ENCODE results near the gene TRMT11. TPM values are rescaled to one million over a fixed set of nuclear protein-coding genes. Genes with fewer than 3 reads are reported as not detected.

The TRMT11 gene
- total and polyA plus RNA-seq, 2 of the 8 experiments (the other 6 are each of a cell fraction or from before 2014, with no cell fraction given): 19.7 to 32.4 TPM

DNA sequence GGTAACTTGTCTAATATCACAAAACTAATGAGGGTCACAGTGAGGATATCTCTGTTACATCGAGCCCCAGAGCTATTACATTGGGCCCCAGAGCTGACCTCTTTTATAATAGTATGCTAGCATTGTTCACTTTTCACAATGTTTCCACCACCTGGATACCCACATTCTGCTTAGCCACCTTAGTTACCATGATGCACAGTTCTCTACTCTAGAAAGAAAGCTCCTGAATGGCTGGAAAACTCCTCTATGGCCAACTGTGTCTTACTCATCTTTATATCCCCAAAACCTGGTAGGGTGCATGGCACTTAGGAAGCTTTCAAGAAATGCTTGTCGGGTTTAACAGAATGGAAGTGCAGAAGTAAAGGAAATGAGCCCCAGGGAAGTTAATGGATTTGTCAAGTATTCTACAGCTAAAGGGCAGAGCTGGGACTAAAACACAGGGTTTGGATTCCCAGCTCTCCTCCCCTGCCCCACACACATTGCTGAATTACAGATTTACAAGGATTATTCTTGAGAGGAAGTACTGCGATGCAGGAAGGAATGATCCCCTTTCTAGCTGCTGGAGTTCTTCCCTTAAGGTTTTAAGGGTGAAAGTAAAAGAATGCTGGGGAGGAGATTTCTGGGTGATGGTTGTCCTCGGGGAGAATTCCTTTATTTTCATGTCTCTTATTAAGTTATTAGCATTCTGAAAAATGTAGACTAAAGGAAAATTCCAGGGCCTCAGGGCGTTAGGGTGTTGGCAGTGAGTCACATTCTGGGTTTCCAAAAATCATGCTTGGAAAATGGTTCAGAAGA is 45.9 kb upstream of the TRMT11 start:
- no peak overlapping the region for H2BK15ac ChIP-seq (ENCODE audit: low read length)
- H2BK120ac ChIP-seq (replicated peaks; ENCODE audit: low read depth, low read length): no peak overlapping the region
- FAIRE-seq: no peak
- no peak overlapping the region for H3K56ac ChIP-seq (replicated peaks; ENCODE audit: insufficient read length, low read depth, low read length)
- H3K23ac ChIP-seq (ENCODE audit: insufficient read length): no peak overlapping the region
- H3K79me2 ChIP-seq (ENCODE audit: control insufficient read depth in 1 of 2, insufficient read depth in 2 of 2, low read length in 2 of 2): no peaks in the 10 kb centered on the region
- no peak overlapping the region for H3K14ac ChIP-seq (ENCODE audit: insufficient read length)
- H4K91ac ChIP-seq (replicated peaks; ENCODE audit: insufficient read length, low read length): no peak overlapping the region
- H4K8ac ChIP-seq (ENCODE audit: extremely low read depth, insufficient read depth, low read length): no peak overlapping the region
- no peak overlapping the region for H3K27ac ChIP-seq (ENCODE audit: low read depth, low read length)
- H3K9ac ChIP-seq (replicated peaks in 1 of 4; ENCODE audit: extremely low read depth in 1 of 4, low read depth in 3 of 4, low read length in 3 of 4): no peak overlapping the region
- H3K18ac ChIP-seq (ENCODE audit: extremely low read depth, low read length): no peak overlapping the region
- no peak overlapping the region for H3K4ac ChIP-seq (replicated peaks; ENCODE audit: insufficient read length, low read depth, low read length)
- H4K5ac ChIP-seq (ENCODE audit: insufficient read length, low read depth, low read length): no peak overlapping the region
- no peaks in the 10 kb centered on the region for H3K79me1 ChIP-seq (ENCODE audit: low read depth, low read length)
- CTCF ChIA-PET (ENCODE audit: partially characterized antibody): interaction anchor here (0.7 to 3.7 kb wide), 10 partner anchors 11 to 82 kb away, joined by 3 to 13 read pairs (median 4); partner anchors contain the start of gene HINT3
- no peaks in the 10 kb centered on the region for H3K4me1 ChIP-seq (replicated peaks in 1 of 4; ENCODE audit: control insufficient read depth in 3 of 4, insufficient read depth in 4 of 4, low read length in 3 of 4)
- H3K4me2 ChIP-seq (ENCODE audit: insufficient read depth in 1 of 2, low read depth in 2 of 2, low read length in 2 of 2): no peak overlapping the region
- H2BK20ac ChIP-seq (ENCODE audit: low read length): no peak overlapping the region
- H2AK5ac ChIP-seq (ENCODE audit: low read depth, low read length): no peak overlapping the region
- H4K20me1 ChIP-seq (replicated peaks in 1 of 2; ENCODE audit: control insufficient read depth in 1 of 2, insufficient read depth in 2 of 2, low read length in 2 of 2): no peaks in the 10 kb centered on the region
- H3K4me3 ChIP-seq (ENCODE audit: extremely low read depth in 1 of 4, insufficient read depth in 2 of 4, low read depth in 3 of 4, low read length in 4 of 4): no peak overlapping the region
- DNase-seq (ENCODE audit: low read depth in 1 of 2, low spot score in 2 of 2): no peak
- no peaks in the 10 kb centered on the region; a peak in 2 of 7 replicates for H3K27me3 ChIP-seq (replicated peaks in 1 of 4; ENCODE audit: control insufficient read depth in 3 of 4, extremely low read depth in 1 of 4, insufficient read depth in 3 of 4, low read length in 3 of 4)
- H3K23me2 ChIP-seq (ENCODE audit: low read depth, low read length): no peaks in the 10 kb centered on the region
- H2BK5ac ChIP-seq (ENCODE audit: low read depth, low read length): no peak overlapping the region
- no peak for TF ChIP-seq CHD1 (IDR thresholded peaks at IDR 0.05; ENCODE audit: low read depth, low read length)
- no peak for TF ChIP-seq YY1 (IDR thresholded peaks at IDR 0.05; ENCODE audit: low read depth, low read length)
- TF ChIP-seq KDM5A (IDR thresholded peaks at IDR 0.05; ENCODE audit: low read length): no peak
- no peak for TF ChIP-seq SIX5 (IDR thresholded peaks at IDR 0.05; ENCODE audit: low read depth, low read length)
- peak overlapping the region; percentile 1; the same call in 1 of the 2 replicates for H2AFZ ChIP-seq (ENCODE audit: low read length)
- POLR2A ChIA-PET (ENCODE audit: partially characterized antibody): no interaction called here
- no peak overlapping the region for H2BK12ac ChIP-seq (ENCODE audit: low read depth, low read length)
- no peaks in the 10 kb centered on the region for H3K9me3 ChIP-seq (ENCODE audit: insufficient read depth in 2 of 2, low read depth in 1 of 2, low read length in 1 of 2)
- H3K36me3 ChIP-seq (ENCODE audit: control insufficient read depth in 2 of 4, insufficient read depth in 4 of 4, low read length in 3 of 4): no peaks in the 10 kb centered on the region
- WGBS, 2 experiments (ENCODE audit: extremely low coverage in 1 of 2, insufficient coverage in 1 of 2, insufficient read length in 1 of 2, insufficient replicate concordance in 2 of 2, low coverage in 1 of 2, low lambda C conversion rate in 2 of 2, missing lambda C conversion rate in 1 of 2): 90% methylated on average over 5 of the region's 5 CpGs; no CpG with 5 or more reads in 1 of the 2 experiments
